ENCODE results near the gene SETD6.
A peak's percentile ranks its signal among the peaks of the same experiment; 100 is the strongest.

Gene SETD6

DNA sequence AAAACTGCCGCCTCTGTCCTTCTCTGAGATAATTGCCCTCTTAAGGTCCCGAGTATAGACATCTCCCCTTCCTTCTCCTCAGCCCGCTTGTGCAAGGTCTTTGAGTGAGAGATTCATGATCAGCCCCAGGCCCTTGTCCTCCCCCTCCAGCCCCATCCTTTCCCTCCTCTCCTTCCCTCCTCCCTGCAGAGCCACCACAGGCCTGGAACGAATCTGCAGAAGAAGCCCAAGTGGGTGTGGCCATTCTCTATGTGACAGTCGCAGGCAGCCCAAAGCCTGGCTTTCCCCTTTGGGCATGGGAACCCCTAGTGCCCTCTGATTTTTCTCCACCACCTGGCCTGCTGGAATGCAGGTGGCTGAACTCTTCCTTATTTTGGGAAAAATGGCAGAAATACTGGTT lies 22.6 kb upstream of the SETD6 start:
- no peak for DNase-seq (ENCODE audit: low spot score)
- no peak for TF ChIP-seq CTCF (IDR thresholded peaks at IDR 0.05; ENCODE audit: extremely low read depth, insufficient read depth, missing control alignments)
- in situ Hi-C loops (cut with MboI; ENCODE audit: low pct_unique_long_range_greater_than_20kb, low sequenced_read_pairs, unreplicated experiment), result loop anchor here (10.0 kb wide), 1 partner anchor 148 kb away; no protein-coding TSS in a partner anchor

GRCh38 chr16:58493756-58494431 lies 21.4 kb upstream of the SETD6 start:
- in situ Hi-C loops (cut with MboI; ENCODE audit: low pct_unique_long_range_greater_than_20kb, low sequenced_read_pairs, unreplicated experiment), result loop anchor here (10.0 kb wide), 1 partner anchor 149 kb away; no protein-coding TSS in a partner anchor
- TF ChIP-seq CTCF (IDR thresholded peaks at IDR 0.05; ENCODE audit: extremely low read depth, insufficient read depth, missing control alignments), result no peak
- no peak for DNase-seq (ENCODE audit: low spot score)

DNA sequence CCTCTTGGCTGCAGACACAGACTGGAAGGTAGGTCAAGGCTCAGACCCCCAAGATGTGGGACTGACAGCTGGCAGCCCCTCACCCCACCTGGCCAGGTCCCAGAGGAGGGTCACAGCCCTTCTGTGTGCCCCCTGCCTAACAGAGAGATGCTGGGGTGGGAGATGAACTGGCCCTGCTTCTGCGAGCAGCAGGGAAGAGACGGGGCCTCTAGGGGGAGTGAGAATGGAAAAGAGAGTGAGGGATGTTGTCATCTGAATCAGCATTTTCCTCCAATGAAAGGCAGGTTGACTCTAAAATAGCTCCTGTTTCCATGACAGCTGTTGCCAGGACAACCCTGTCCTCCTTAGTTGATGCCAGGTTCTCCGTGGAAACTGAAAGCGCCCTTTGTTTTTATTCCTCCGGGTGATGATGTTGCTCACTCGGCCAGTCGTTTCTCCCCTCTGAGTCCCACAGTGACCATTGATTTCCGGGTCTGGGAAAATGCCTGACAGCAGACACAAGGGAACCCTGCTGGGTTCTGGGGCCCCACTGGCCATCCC lies 20.3 kb upstream of the SETD6 start:
- in situ Hi-C loops (cut with MboI; ENCODE audit: low pct_unique_long_range_greater_than_20kb, low sequenced_read_pairs, unreplicated experiment), result loop anchor here (10.0 kb wide), 1 partner anchor 150 kb away; no protein-coding TSS in a partner anchor

DNA sequence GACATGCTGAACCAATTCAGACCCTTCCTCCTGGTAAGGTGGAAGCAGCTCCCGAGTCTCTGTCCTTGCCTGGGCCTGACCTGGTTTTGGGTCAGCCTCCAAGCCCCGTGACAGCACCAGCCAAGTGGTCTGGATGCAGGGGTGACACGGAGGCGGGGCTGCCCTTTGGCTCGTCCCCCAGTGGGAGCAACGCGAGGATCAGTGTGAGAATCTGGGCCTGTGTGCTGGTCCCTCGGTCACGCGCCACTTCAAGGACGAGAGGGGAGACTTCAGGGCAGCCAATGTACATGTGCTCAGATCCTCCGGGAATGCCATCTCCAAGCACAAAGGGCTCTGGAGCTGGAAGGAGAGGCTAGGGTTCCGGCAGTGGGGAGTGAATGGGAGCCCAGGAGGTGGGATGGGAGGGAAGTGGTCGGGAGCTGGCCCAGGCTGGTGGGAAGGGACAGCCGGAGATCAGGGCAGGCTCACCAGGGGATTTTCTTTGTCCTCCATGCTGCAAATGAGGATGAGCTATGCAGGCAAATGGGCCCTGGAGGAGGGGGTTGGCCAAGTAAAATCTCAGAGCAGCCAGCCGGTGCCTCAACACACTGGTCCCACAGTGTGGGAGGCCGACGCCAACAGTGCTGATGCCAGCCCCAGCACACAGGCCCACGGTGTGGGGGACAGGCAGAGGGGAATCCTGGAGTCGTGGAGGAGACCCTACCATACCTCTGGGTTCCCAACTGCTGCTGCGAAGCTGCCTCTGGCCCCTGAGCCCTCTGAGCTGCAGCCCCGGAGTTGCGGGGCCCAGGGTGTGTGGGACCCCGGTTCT lies 19.6 kb upstream of the SETD6 start:
- in situ Hi-C loops (cut with MboI; ENCODE audit: low pct_unique_long_range_greater_than_20kb, low sequenced_read_pairs, unreplicated experiment), result loop anchor here (10.0 kb wide), 1 partner anchor 151 kb away; no protein-coding TSS in a partner anchor
- DNase-seq (ENCODE audit: low spot score), result no peak
- TF ChIP-seq CTCF (IDR thresholded peaks at IDR 0.05; ENCODE audit: extremely low read depth, insufficient read depth, missing control alignments), result no peak

More for the DNA sequence above, 20.3 kb upstream of the SETD6 start:
- TF ChIP-seq CTCF (IDR thresholded peaks at IDR 0.05; ENCODE audit: extremely low read depth, insufficient read depth, missing control alignments), result peak; percentile 49
- peak; percentile 92 for DNase-seq (ENCODE audit: low spot score)

GRCh38 chr16:58497468-58497867 lies 17.8 kb upstream of the SETD6 start:
- no peak for DNase-seq (ENCODE audit: low spot score)
- no peak for TF ChIP-seq CTCF (IDR thresholded peaks at IDR 0.05; ENCODE audit: extremely low read depth, insufficient read depth, missing control alignments)
- in situ Hi-C loops (cut with MboI; ENCODE audit: low pct_unique_long_range_greater_than_20kb, low sequenced_read_pairs, unreplicated experiment), result loop anchor here (10.0 kb wide), 1 partner anchor 153 kb away; no protein-coding TSS in a partner anchor

DNA sequence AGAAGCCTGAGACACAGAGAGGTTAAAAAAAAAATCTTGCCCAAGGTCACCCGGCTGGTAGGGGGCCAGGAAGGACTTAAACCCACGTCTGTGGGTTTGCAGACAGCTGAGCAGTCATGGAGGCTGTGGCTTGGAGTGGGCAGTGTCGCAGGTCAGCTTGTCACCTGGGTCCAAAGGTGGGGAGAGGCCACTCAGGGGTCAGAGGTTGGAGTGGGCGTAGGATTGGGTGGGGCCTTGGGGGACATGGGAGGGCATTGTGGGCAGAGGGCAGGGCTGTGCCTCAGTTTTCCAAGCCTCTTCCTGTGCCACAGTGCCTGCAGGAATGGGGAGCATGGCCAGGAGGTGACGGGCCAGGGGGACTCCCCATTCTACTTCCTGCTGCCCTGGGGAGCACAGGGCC lies 17.4 kb upstream of the SETD6 start:
- TF ChIP-seq CTCF (IDR thresholded peaks at IDR 0.05; ENCODE audit: extremely low read depth, insufficient read depth, missing control alignments), result no peak
- no peak for DNase-seq (ENCODE audit: low spot score)
- in situ Hi-C loops (cut with MboI; ENCODE audit: low pct_unique_long_range_greater_than_20kb, low sequenced_read_pairs, unreplicated experiment), result loop anchor here (10.0 kb wide), 1 partner anchor 153 kb away; no protein-coding TSS in a partner anchor
